ENCODE results near the gene PITPNB.

The PITPNB gene

GRCh38 chr22:27857443-27857842, 61.6 kb downstream of the PITPNB start:
- DNase-seq (ENCODE audit: low spot score) = no peak

GRCh38 chr22:27856386-27856785, 62.7 kb downstream of the PITPNB start:
- no peak for DNase-seq (ENCODE audit: low spot score)

GRCh38 chr22:27853424-27853823, 65.6 kb downstream of the PITPNB start:
- DNase-seq (ENCODE audit: low spot score) = no peak

GRCh38 chr22:27851974-27852746, 66.9 kb downstream of the PITPNB start:
- no peak for DNase-seq (ENCODE audit: low spot score)

GRCh38 chr22:27850000-27850521, 69.0 kb downstream of the PITPNB start:
- no peak for DNase-seq (ENCODE audit: low spot score)

- DNase-seq (ENCODE audit: low spot score) = no peak
Observed at GRCh38 chr22:27848005-27848404, 71.1 kb downstream of the PITPNB start.

- DNase-seq (ENCODE audit: low spot score) = no peak
Observed at GRCh38 chr22:27846910-27847309, 72.1 kb downstream of the PITPNB start.

GRCh38 chr22:27846248-27846757, 72.8 kb downstream of the PITPNB start:
- no peak for DNase-seq (ENCODE audit: low spot score)

- DNase-seq (ENCODE audit: low spot score) = no peak
Observed at GRCh38 chr22:27845644-27846043, 73.4 kb downstream of the PITPNB start.

GRCh38 chr22:27844656-27845591, 74.1 kb downstream of the PITPNB start:
- no peak for DNase-seq (ENCODE audit: low spot score)

GRCh38 chr22:27844256-27844655, 74.8 kb downstream of the PITPNB start:
- DNase-seq (ENCODE audit: low spot score) = no peak

GRCh38 chr22:27843441-27843840, 75.6 kb downstream of the PITPNB start:
- DNase-seq (ENCODE audit: low spot score) = no peak

GRCh38 chr22:27842669-27843431, 76.2 kb downstream of the PITPNB start:
- DNase-seq (ENCODE audit: low spot score) = no peak

GRCh38 chr22:27842201-27842600, 76.9 kb downstream of the PITPNB start:
- DNase-seq (ENCODE audit: low spot score) = no peak

GRCh38 chr22:27840436-27840835, 78.6 kb downstream of the PITPNB start:
- no peak for DNase-seq (ENCODE audit: low spot score)

- DNase-seq (ENCODE audit: low spot score) = no peak
Observed at GRCh38 chr22:27839057-27839660, 79.9 kb downstream of the PITPNB start.

- DNase-seq (ENCODE audit: low spot score) = no peak
Observed at GRCh38 chr22:27836181-27836580, 82.9 kb downstream of the PITPNB start.

- no peak for DNase-seq (ENCODE audit: low spot score)
Observed at GRCh38 chr22:27835446-27835845, 83.6 kb downstream of the PITPNB start.

GRCh38 chr22:27834364-27835185, 84.5 kb downstream of the PITPNB start:
- no peak for DNase-seq (ENCODE audit: low spot score)

GRCh38 chr22:27833803-27834202, 85.3 kb downstream of the PITPNB start:
- DNase-seq (ENCODE audit: low spot score) = no peak

- DNase-seq (ENCODE audit: low spot score) = no peak
Observed at GRCh38 chr22:27832606-27833005, 86.5 kb downstream of the PITPNB start.
